ENCODE results near the gene PLEKHO1.

The PLEKHO1 gene

GRCh38 chr1:150146849-150147542 lies 2.7 kb upstream of the PLEKHO1 start:
- no peaks in the 10 kb centered on the region for H3K79me2 ChIP-seq
- H3K27ac ChIP-seq, result no peak overlapping the region
- no peaks in the 10 kb centered on the region for H3K4me1 ChIP-seq
- no peaks in the 10 kb centered on the region for H3K27me3 ChIP-seq (ENCODE audit: control insufficient read depth, insufficient read depth, low read length)
- no peaks in the 10 kb centered on the region for H3K9me3 ChIP-seq (ENCODE audit: control insufficient read depth, low read length)
- H3K4me3 ChIP-seq (ENCODE audit: low read depth, low read length), result no peak overlapping the region
- no peaks in the 10 kb centered on the region for H3K36me3 ChIP-seq (ENCODE audit: control insufficient read depth, insufficient read depth, low read length)
- H2AFZ ChIP-seq, result no peak overlapping the region
- TF ChIP-seq CTCF (IDR thresholded peaks at IDR 0.05), result no peak
- H3K9ac ChIP-seq, result no peak overlapping the region
- no peak overlapping the region for H3K4me2 ChIP-seq (ENCODE audit: low read length)

- H3K27ac ChIP-seq, result peak overlapping the region; percentile 44
- peak overlapping the region; percentile 86 for H3K4me2 ChIP-seq (ENCODE audit: low read length)
- no peak for TF ChIP-seq CTCF (IDR thresholded peaks at IDR 0.05)
- no peaks in the 10 kb centered on the region for H3K9me3 ChIP-seq (ENCODE audit: control insufficient read depth, low read length)
- no peaks in the 10 kb centered on the region for H3K36me3 ChIP-seq (ENCODE audit: control insufficient read depth, insufficient read depth, low read length)
- peak overlapping the region; percentile 62 for H3K4me3 ChIP-seq (ENCODE audit: low read depth, low read length)
- H2AFZ ChIP-seq, result peak overlapping the region; percentile 69
- no peaks in the 10 kb centered on the region for H3K4me1 ChIP-seq
- H3K79me2 ChIP-seq, result no peaks in the 10 kb centered on the region
- H3K27me3 ChIP-seq (ENCODE audit: control insufficient read depth, insufficient read depth, low read length), result no peaks in the 10 kb centered on the region
- no peak overlapping the region for H3K9ac ChIP-seq
These were observed 862 bp upstream of the PLEKHO1 start for GRCh38 chr1:150148837-150149270.

- Histone ChIP-seq H3K4me2 (ENCODE audit: low read length) (peak overlapping the region; percentile 86), H3K27ac (no peak overlapping the region), H3K27me3 (ENCODE audit: control insufficient read depth, insufficient read depth, low read length) (no peaks in the 10 kb centered on the region), H3K9ac (no peak overlapping the region), H3K79me2 (no peaks in the 10 kb centered on the region), H3K36me3 (ENCODE audit: control insufficient read depth, insufficient read depth, low read length) (no peaks in the 10 kb centered on the region), H2AFZ (peak overlapping the region; percentile 72), H3K4me1 (no peaks in the 10 kb centered on the region), H3K4me3 (ENCODE audit: low read depth, low read length) (peak overlapping the region; percentile 46), H3K9me3 (ENCODE audit: control insufficient read depth, low read length) (no peaks in the 10 kb centered on the region)
- TF ChIP-seq CTCF (IDR thresholded peaks at IDR 0.05), result no peak
These were observed 661 bp downstream of the PLEKHO1 start for GRCh38 chr1:150150133-150151021.

- Histone ChIP-seq H2AFZ (no peak overlapping the region), H3K4me2 (ENCODE audit: low read length) (peak overlapping the region; percentile 13), H3K79me2 (no peaks in the 10 kb centered on the region), H3K4me3 (ENCODE audit: low read depth, low read length) (no peak overlapping the region), H3K4me1 (no peaks in the 10 kb centered on the region), H3K36me3 (ENCODE audit: control insufficient read depth, insufficient read depth, low read length) (no peaks in the 10 kb centered on the region), H3K9me3 (ENCODE audit: control insufficient read depth, low read length) (no peaks in the 10 kb centered on the region), H3K9ac (no peak overlapping the region), H3K27ac (no peak overlapping the region), H3K27me3 (ENCODE audit: control insufficient read depth, insufficient read depth, low read length) (no peaks in the 10 kb centered on the region)
- no peak for TF ChIP-seq CTCF (IDR thresholded peaks at IDR 0.05)
These were observed 1.8 kb downstream of the PLEKHO1 start for GRCh38 chr1:150151291-150152181.

All from parathyroid adenoma (tissue), 2 donors.